ENCODE measurements around the gene MRPL51. TPM values are rescaled to one million over a fixed set of nuclear protein-coding genes. Genes with fewer than 3 reads are reported as not detected.

Gene MRPL51
- total RNA-seq, 1 experiment from 2014 or later = 208 TPM

DNA sequence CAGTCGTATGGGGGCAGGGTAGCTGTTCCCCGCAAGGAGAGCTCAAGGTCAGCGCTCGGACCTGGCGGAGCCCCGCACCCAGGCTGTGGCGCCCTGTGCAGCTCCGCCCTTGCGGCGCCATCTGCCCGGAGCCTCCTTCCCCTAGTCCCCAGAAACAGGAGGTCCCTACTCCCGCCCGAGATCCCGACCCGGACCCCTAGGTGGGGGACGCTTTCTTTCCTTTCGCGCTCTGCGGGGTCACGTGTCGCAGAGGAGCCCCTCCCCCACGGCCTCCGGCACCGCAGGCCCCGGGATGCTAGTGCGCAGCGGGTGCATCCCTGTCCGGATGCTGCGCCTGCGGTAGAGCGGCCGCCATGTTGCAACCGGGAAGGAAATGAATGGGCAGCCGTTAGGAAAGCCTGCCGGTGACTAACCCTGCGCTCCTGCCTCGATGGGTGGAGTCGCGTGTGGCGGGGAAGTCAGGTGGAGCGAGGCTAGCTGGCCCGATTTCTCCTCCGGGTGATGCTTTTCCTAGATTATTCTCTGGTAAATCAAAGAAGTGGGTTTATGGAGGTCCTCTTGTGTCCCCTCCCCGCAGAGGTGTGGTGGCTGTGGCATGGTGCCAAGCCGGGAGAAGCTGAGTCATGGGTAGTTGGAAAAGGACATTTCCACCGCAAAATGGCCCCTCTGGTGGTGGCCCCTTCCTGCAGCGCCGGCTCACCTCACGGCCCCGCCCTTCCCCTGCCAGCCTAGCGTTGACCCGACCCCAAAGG, 42.1 kb upstream of the MRPL51 start:
- Histone ChIP-seq H3K9me3 (replicated peaks) (no peaks in the 10 kb centered on the region), H3K4me3 (peak overlapping the region; percentile 94), H3K4me1 (peaks cover 18% of the 10 kb centered on the region; the same call in 1 of the 2 replicates), H3K36me3 (peaks cover 54% of the 10 kb centered on the region), H3K27ac (peak overlapping the region; percentile 93), H3K27me3 (no peaks in the 10 kb centered on the region)
- peak; percentile 70 to 73 for DNase-seq

DNA sequence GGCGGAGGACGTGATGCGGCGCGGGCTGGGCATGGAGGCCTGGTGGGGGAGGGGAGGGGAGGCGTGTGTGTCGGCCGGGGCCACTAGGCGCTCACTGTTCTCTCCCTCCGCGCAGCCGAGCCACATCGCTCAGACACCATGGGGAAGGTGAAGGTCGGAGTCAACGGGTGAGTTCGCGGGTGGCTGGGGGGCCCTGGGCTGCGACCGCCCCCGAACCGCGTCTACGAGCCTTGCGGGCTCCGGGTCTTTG, 41.6 kb upstream of the MRPL51 start:
- Histone ChIP-seq H3K27me3 (no peaks in the 10 kb centered on the region), H3K4me1 (peaks cover 18% of the 10 kb centered on the region; the same call in 1 of the 2 replicates), H3K4me3 (peak overlapping the region; percentile 94), H3K9me3 (replicated peaks) (no peaks in the 10 kb centered on the region), H3K27ac (peak overlapping the region; percentile 93), H3K36me3 (peaks cover 59% of the 10 kb centered on the region)
- no peak for DNase-seq

DNA sequence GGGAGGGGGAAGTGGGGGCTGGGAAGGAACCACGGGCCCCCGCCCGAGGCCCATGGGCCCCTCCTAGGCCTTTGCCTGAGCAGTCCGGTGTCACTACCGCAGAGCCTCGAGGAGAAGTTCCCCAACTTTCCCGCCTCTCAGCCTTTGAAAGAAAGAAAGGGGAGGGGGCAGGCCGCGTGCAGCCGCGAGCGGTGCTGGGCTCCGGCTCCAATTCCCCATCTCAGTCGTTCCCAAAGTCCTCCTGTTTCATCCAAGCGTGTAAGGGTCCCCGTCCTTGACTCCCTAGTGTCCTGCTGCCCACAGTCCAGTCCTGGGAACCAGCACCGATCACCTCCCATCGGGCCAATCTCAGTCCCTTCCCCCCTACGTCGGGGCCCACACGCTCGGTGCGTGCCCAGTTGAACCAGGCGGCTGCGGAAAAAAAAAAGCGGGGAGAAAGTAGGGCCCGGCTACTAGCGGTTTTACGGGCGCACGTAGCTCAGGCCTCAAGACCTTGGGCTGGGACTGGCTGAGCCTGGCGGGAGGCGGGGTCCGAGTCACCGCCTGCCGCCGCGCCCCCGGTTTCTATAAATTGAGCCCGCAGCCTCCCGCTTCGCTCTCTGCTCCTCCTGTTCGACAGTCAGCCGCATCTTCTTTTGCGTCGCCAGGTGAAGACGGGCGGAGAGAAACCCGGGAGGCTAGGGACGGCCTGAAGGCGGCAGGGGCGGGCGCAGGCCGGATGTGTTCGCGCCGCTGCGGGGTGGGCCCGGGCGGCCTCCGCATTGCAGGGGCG, 41.0 kb upstream of the MRPL51 start, which contains the start of gene GAPDH:
Gene GAPDH, plus strand, starts transcription at position 595 of the 772 bp plus-strand sequence. CDS start 316 bp downstream, outside the sequence.
- H3K27me3 ChIP-seq = no peaks in the 10 kb centered on the region
- peaks cover 65% of the 10 kb centered on the region for H3K36me3 ChIP-seq
- peak; percentile 95 to 98 for DNase-seq
- H3K9me3 ChIP-seq (replicated peaks) = no peaks in the 10 kb centered on the region
- H3K4me3 ChIP-seq = peak within 1 kb of the TSS; percentile 94
- H3K27ac ChIP-seq = peak within 1 kb of the TSS; percentile 93
- H3K4me1 ChIP-seq = peaks cover 18% of the 10 kb centered on the region; the same call in 1 of the 2 replicates

DNA sequence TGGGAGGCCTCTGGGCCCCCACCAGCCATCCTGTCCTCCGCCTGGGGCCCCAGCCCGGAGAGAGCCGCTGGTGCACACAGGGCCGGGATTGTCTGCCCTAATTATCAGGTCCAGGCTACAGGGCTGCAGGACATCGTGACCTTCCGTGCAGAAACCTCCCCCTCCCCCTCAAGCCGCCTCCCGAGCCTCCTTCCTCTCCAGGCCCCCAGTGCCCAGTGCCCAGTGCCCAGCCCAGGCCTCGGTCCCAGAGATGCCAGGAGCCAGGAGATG, 40.5 kb upstream of the MRPL51 start:
- no peaks in the 10 kb centered on the region for H3K9me3 ChIP-seq (replicated peaks)
- DNase-seq = no peak
- peaks cover 66% of the 10 kb centered on the region for H3K36me3 ChIP-seq
- peak overlapping the region; percentile 94 for H3K4me3 ChIP-seq
- peaks cover 18% of the 10 kb centered on the region; the same call in 1 of the 2 replicates for H3K4me1 ChIP-seq
- no peaks in the 10 kb centered on the region for H3K27me3 ChIP-seq
- peak overlapping the region; percentile 93 for H3K27ac ChIP-seq

DNA sequence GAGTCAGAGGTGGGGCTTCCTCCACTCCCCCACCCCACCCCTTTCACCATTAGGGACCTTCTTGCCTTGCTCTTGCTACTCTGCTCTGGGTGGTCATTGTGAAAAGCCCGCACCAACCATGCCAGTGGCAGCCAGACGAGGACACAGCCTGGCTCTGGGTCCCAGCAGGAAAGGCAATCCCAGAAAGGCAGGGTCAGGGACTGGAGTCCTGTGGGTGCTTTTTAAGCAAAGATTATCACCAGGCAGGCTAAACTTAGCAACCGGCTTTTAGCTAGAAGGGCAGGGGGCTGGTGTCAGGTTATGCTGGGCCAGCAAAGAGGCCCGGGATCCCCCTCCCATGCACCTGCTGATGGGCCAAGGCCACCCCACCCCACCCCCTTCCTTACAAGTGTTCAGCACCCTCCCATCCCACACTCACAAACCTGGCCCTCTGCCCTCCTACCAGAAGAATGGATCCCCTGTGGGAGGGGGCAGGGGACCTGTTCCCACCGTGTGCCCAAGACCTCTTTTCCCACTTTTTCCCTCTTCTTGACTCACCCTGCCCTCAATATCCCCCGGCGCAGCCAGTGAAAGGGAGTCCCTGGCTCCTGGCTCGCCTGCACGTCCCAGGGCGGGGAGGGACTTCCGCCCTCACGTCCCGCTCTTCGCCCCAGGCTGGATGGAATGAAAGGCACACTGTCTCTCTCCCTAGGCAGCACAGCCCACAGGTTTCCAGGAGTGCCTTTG, 40.0 kb upstream of the MRPL51 start:
- peak overlapping the region; percentile 94 for H3K4me3 ChIP-seq
- peaks cover 66% of the 10 kb centered on the region for H3K36me3 ChIP-seq
- peaks cover 18% of the 10 kb centered on the region; the same call in 1 of the 2 replicates for H3K4me1 ChIP-seq
- H3K9me3 ChIP-seq (replicated peaks) = no peaks in the 10 kb centered on the region
- H3K27me3 ChIP-seq = no peaks in the 10 kb centered on the region
- peak; percentile 88 to 91 for DNase-seq
- H3K27ac ChIP-seq = peak overlapping the region; percentile 93

DNA sequence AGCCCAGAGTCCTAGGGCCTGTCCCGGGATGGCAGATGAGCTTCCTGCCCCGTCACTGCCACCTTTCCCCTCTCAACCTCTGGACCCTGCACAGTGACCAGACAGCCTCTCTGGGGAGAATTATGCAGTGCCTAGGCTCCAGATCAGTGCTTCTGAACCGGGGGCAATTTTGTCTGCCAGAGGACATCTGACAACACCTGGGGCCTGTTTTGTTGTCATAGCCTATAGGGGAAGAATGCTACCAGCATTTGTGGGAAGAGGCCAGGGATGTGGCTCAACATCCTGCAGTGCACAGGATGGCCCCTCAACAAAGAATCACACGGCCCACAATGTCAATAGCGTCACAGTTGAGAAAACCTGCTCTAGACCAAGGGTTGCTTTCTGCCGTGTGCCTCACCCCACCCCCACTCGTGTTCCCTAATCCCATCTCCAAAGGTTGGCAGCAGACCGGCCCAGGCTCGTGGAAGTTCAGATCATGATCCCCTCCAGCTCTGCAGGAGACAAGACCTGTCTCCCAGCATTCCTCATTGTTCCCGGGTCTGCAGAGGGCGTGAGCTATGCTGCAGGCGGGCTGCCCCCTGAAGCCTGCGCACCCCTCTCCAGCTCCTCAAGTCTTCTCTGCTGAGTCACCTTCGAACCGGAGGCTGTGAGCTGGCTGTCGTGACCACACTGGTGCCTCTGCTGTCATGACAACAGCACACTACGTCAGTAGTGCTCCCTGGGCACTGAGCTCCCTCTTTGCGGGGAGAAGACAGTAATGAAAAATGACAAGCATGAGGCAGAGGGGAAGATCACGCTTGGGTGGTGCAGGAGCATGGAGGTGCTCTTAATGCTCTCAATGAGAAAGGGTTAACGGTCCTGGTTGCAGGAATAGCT, 39.2 kb upstream of the MRPL51 start:
- Histone ChIP-seq H3K27me3 (no peaks in the 10 kb centered on the region), H3K36me3 (peaks cover 68% of the 10 kb centered on the region), H3K4me3 (peak overlapping the region; percentile 94), H3K27ac (peak overlapping the region; percentile 93), H3K9me3 (replicated peaks) (no peaks in the 10 kb centered on the region), H3K4me1 (peaks cover 18% of the 10 kb centered on the region; the same call in 1 of the 2 replicates)
- peak; percentile 49 to 60 for DNase-seq

DNA sequence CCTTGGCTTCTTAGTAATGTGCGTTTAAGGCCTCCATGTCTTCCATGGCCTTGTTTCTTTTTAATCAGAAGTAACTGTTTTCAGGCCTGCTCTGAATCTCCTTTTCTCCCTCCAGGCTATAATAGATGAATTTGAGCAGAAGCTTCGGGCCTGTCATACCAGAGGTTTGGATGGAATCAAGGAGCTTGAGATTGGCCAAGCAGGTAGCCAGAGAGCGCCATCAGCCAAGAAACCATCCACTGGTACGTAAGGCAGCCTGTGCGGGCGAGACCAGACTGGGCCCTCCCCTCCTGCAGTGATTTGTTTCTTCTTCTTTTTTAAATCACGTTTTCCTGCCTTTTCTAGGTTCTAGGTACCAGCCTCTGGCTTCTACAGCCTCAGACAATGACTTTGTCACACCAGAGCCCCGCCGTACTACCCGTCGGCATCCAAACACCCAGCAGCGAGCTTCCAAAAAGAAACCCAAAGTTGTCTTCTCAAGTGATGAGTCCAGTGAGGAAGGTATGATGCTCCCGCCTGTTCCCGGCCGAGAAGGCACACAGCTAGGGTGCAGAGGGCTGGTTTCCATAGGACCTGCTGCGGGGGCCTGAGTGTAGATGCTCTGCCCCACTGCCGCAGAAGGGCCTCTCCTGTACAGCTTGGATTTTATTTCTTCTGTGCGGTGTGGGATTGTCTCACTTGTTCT, 37.7 kb upstream of the MRPL51 start:
- Histone ChIP-seq H3K4me1 (peaks cover 10% of the 10 kb centered on the region; the same call in 1 of the 2 replicates), H3K4me3 (no peak overlapping the region), H3K9me3 (replicated peaks) (no peaks in the 10 kb centered on the region), H3K27ac (no peak overlapping the region), H3K36me3 (peaks cover 68% of the 10 kb centered on the region), H3K27me3 (no peaks in the 10 kb centered on the region)
- DNase-seq = no peak

DNA sequence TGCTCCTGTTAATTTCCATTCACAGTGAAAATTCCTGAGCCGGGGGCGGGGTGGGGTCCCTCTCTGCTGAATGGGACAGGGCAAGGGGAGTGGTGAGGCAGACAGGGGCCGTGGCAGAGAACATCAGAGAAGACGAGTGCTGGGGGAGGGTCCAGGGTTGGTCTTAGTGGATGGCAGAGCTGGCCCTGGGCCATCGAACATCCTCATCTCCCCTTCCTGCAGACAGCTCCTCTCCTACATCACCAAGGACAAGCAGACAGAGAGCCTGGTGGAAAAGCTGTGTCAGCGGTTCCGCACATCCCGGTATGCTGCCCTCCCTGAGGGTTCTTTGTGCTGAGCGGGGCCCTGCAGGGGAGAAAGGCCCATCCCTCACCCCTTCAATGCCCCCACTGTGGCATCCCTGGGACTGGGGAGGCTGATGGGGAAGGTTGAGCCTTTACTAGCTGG, 36.3 kb upstream of the MRPL51 start:
- H3K9me3 ChIP-seq (replicated peaks) = no peaks in the 10 kb centered on the region
- no peaks in the 10 kb centered on the region for H3K27me3 ChIP-seq
- H3K27ac ChIP-seq = no peak overlapping the region
- H3K4me3 ChIP-seq = no peak overlapping the region
- no peak for DNase-seq
- peaks cover 71% of the 10 kb centered on the region for H3K36me3 ChIP-seq
- H3K4me1 ChIP-seq = peaks cover 10% of the 10 kb centered on the region; the same call in 1 of the 2 replicates

DNA sequence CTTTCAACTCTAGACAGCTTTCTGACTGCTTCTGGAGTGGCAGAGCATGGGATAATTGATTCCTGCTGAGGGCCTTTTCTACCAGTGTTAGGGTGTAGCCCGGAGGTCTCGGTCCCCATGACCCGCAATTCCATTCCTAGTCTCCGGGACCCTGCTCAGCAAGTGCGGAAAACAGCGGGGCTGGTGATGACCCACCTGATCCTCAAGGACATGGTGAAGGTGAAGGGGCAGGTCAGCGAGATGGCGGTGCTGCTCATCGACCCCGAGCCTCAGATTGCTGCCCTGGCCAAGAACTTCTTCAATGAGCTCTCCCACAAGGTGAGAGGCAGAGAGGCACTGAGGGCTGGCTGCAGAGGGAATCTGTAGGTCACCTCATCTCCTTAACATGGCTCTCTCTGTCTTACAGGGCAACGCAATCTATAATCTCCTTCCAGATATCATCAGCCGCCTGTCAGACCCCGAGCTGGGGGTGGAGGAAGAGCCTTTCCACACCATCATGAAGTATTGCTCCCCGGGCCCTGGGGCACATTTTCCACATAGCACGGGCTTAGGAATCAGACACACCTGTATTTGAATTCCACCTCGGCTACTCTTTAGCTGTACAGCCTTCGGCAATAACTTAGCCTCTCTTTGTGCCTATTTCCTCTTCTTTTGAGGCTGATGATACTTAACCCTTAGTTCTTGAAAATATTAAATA, 35.6 kb upstream of the MRPL51 start:
- Histone ChIP-seq H3K36me3 (peaks cover 78% of the 10 kb centered on the region), H3K4me3 (no peak overlapping the region), H3K27ac (no peak overlapping the region), H3K27me3 (no peaks in the 10 kb centered on the region), H3K9me3 (replicated peaks) (no peaks in the 10 kb centered on the region), H3K4me1 (peaks cover 10% of the 10 kb centered on the region; the same call in 1 of the 2 replicates)
- DNase-seq = no peak

DNA sequence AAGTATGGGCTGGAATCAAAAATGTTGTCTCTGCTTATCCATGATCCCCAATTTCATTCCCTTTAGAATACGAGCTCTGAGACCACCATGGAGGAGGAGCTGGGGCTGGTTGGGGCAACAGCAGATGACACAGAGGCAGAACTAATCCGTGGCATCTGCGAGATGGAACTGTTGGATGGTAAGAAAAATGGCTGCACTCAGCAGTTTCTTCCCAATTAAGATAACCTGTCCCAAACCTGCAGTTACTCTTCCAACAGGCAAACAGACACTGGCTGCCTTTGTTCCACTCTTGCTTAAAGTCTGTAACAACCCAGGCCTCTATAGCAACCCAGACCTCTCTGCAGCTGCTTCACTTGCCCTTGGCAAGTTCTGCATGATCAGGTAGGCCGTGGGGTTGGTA, 34.6 kb upstream of the MRPL51 start:
- Histone ChIP-seq H3K9me3 (replicated peaks) (no peaks in the 10 kb centered on the region), H3K36me3 (peaks cover 87% of the 10 kb centered on the region)
- no peak for DNase-seq

DNA sequence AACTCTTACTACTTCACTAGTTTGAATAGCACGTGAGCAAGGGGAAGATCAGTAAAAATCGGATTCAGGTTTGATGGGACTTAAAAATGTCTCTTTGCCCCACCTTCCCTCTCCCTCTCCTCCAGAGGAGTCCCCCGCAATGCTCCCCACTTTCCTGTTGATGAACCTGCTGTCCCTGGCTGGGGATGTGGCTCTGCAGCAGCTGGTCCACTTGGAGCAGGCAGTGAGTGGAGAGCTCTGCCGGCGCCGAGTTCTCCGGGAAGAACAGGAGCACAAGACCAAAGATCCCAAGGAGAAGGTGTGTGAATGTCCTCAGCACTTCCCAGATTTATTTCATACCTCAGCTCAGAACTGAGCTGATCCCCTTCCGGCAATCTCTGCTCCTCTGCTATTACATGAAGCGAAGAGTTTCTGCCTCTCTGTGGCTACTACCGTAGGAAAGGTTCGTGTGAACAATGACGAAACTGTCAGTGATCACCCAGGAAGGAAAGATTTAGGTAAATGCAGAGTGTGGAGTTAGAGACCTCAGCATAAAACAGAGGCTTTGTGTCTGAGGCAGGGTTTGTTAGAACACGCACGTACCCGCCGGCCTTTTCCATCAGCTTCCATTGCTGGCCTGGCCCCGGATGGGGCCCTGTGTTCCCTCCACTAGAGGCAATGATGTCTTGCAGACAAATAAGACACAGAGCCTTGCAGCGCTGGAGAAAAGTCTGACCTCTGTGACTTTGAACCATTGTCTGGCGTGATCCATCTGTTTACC, 33.9 kb upstream of the MRPL51 start:
- Histone ChIP-seq H3K9me3 (replicated peaks) (no peaks in the 10 kb centered on the region), H3K27me3 (no peaks in the 10 kb centered on the region), H3K36me3 (peaks cover 95% of the 10 kb centered on the region), H3K27ac (no peak overlapping the region), H3K4me1 (peaks cover under 1% of the 10 kb centered on the region; the same call in 1 of the 2 replicates), H3K4me3 (no peak overlapping the region)
- no peak for DNase-seq

More for the DNA sequence above, 34.6 kb upstream of the MRPL51 start:
- Histone ChIP-seq H3K4me3 (no peak overlapping the region), H3K4me1 (peaks cover 8% of the 10 kb centered on the region; the same call in 1 of the 2 replicates), H3K27me3 (no peaks in the 10 kb centered on the region), H3K27ac (no peak overlapping the region)

DNA sequence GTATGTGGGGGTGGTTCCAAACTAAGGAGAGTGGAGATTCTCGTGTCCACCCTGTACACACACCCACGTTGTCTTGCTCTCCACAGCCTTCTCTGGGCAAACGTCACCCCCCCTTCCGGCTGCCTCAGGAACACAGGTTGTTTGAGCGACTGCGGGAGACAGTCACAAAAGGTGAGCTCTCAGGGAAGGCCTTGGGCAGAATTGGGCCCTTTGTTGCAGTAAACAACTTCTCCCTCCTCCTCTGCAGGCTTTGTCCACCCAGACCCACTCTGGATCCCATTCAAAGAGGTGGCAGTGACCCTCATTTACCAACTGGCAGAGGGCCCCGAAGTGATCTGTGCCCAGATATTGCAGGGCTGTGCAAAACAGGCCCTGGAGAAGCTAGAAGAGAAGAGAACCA, 33.1 kb upstream of the MRPL51 start:
- peaks cover 98% of the 10 kb centered on the region for H3K36me3 ChIP-seq
- no peaks in the 10 kb centered on the region for H3K9me3 ChIP-seq (replicated peaks)
- no peak overlapping the region for H3K4me3 ChIP-seq
- no peak overlapping the region for H3K27ac ChIP-seq
- no peak for DNase-seq
- no peaks in the 10 kb centered on the region for H3K4me1 ChIP-seq
- no peaks in the 10 kb centered on the region for H3K27me3 ChIP-seq

DNA sequence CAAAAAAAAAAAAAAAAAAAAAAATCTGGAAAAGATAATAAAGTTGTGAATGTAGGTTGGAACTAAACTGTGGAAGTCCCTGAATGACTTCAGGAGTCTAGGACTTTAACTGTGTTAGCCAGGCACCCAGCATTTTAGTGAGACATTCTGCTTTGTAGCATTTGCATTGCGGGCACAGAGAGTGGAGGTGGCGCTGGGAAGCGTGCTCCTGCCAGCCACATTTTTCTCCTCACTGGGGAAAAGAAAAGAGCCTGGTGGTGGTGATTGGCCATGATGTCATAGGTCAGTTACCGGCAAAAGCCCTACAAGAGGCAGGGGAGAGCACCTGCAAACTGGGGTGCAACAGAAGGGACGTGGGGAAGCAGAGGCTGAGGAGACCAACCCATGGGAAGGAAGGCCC, 31.6 kb upstream of the MRPL51 start:
- no peak for DNase-seq
- Histone ChIP-seq H3K4me1 (no peaks in the 10 kb centered on the region), H3K9me3 (replicated peaks) (no peaks in the 10 kb centered on the region), H3K36me3 (peaks cover 98% of the 10 kb centered on the region), H3K27ac (no peak overlapping the region), H3K4me3 (no peak overlapping the region), H3K27me3 (no peaks in the 10 kb centered on the region)

Data from SJCRH30 (cell line).